Ectodermal cell (in vitro differentiated cells): Measurements from ENCODE around the gene BOLL.
"Not testable (repeated sequence)": the region's sequence is repeated elsewhere in the genome, so short reads cannot be mapped to it uniquely, and the experiment has no call there.

Source experiments
- H3K27ac ChIP-seq: 2 replicates; pipeline ENCODE4 v1.7.0; 2013; ENCODE audit warnings: mild to moderate bottlenecking, low read depth, low read length; ENCODE audit not compliant: insufficient read depth, poor library complexity, severe bottlenecking
- H3K27me3 ChIP-seq: 2 replicates; pipeline ENCODE4 v1.7.0; 2013; ENCODE audit warnings: mild to moderate bottlenecking, low read length; ENCODE audit not compliant: insufficient read depth, control insufficient read depth, poor library complexity, severe bottlenecking
- H3K36me3 ChIP-seq: one replicate; pipeline ENCODE4 v1.7.0; 2013; ENCODE audit warnings: low read length; ENCODE audit not compliant: control insufficient read depth, insufficient read depth
- H3K4me1 ChIP-seq: one replicate; pipeline ENCODE4 v1.7.0; 2013; ENCODE audit warnings: low read length; ENCODE audit not compliant: control insufficient read depth, insufficient read depth
- H3K4me3 ChIP-seq: 2 replicates; pipeline ENCODE4 v1.7.0; 2013; ENCODE audit warnings: low read depth, low read length, control low read depth; ENCODE audit not compliant: insufficient read depth
- H3K9me3 ChIP-seq: 2 replicates; pipeline ENCODE4 v1.7.0; 2013; ENCODE audit warnings: mild to moderate bottlenecking, low read length, moderate library complexity; ENCODE audit not compliant: control insufficient read depth
- WGBS, 2 experiments: methylation state at CpG; one replicate each; pipeline ENCODE4 v1.1.7; 2013; ENCODE audit warnings: missing lambda C conversion rate in 2 of 2; 5-methylcytosine and 5-hydroxymethylcytosine counted together

BOLL gene

GRCh38 chr2:197706839-197707207 is 78.3 kb downstream of the BOLL start:
- H3K4me3 ChIP-seq = peak overlapping the region; percentile 80
- H3K9me3 ChIP-seq = no peaks in the 10 kb centered on the region
- H3K27ac ChIP-seq = no peak overlapping the region
- H3K4me1 ChIP-seq = peaks cover 8% of the 10 kb centered on the region
- H3K27me3 ChIP-seq = peaks cover 4% of the 10 kb centered on the region
- no peaks in the 10 kb centered on the region for H3K36me3 ChIP-seq
- 26 to 30% methylated on average over 4 to 5 of the region's 5 CpGs for WGBS, 2 experiments

GRCh38 chr2:197705912-197706838 is 78.9 kb downstream of the BOLL start:
- Histone ChIP-seq H3K4me3 (peak overlapping the region; percentile 80), H3K36me3 (no peaks in the 10 kb centered on the region), H3K27me3 (peaks cover 4% of the 10 kb centered on the region), H3K27ac (no peak overlapping the region), H3K9me3 (no peaks in the 10 kb centered on the region), H3K4me1 (peaks cover 8% of the 10 kb centered on the region)
- 4 to 5% methylated on average over 38 of the region's 38 CpGs for WGBS, 2 experiments

GRCh38 chr2:197705121-197705911 is 79.8 kb downstream of the BOLL start, which contains the start of gene MARS2:
Gene MARS2 (plus strand): TSS chr2:197705369. CDS start chr2:197705406, 37 bp downstream.
- H3K4me3 ChIP-seq = peak within 1 kb of the TSS; percentile 80
- no peaks in the 10 kb centered on the region for H3K36me3 ChIP-seq
- H3K9me3 ChIP-seq = no peaks in the 10 kb centered on the region
- H3K4me1 ChIP-seq = peaks cover 8% of the 10 kb centered on the region
- peak within 1 kb of the TSS; percentile 76 for H3K27ac ChIP-seq
- WGBS, 2 experiments = 0% methylated on average over 86 of the region's 86 CpGs
- H3K27me3 ChIP-seq = peaks cover 4% of the 10 kb centered on the region

- Histone ChIP-seq H3K36me3 (no peaks in the 10 kb centered on the region), H3K4me3 (peak overlapping the region; percentile 80), H3K4me1 (peaks cover 8% of the 10 kb centered on the region), H3K9me3 (no peaks in the 10 kb centered on the region), H3K27me3 (peaks cover 4% of the 10 kb centered on the region), H3K27ac (peak overlapping the region; percentile 76)
- 5 to 6% methylated on average over 5 of the region's 5 CpGs for WGBS, 2 experiments
Measured at GRCh38 chr2:197704434-197705120, 80.5 kb downstream of the BOLL start.

DNA sequence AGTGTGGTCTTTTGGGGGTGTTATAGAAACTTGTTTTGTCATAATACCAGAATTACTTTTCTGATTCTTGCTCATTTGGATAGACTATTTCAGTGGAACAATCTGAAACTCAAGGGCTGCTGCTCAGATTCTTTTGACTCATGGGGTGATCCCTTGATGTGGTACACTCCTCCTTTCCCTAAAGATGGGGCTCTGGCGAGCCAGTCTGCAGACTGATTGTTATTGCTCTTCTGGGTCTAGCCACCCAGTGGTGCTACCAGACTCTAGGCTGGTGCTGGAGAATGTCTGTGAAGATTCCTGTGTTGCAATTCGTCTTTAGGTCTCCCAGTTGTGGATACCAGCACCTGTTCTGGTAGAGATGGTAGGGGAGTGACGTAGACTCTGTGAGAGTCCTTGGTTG is 84.2 kb downstream of the BOLL start:
- no peaks in the 10 kb centered on the region for H3K27me3 ChIP-seq
- H3K9me3 ChIP-seq = no peaks in the 10 kb centered on the region
- no peaks in the 10 kb centered on the region for H3K36me3 ChIP-seq
- whole genome bisulfite sequencing, 2 experiments = 87 to 92% methylated on average over 3 of the region's 3 CpGs
- H3K4me3 ChIP-seq = no peak overlapping the region
- H3K4me1 ChIP-seq = no peaks in the 10 kb centered on the region
- H3K27ac ChIP-seq = no peak overlapping the region

DNA sequence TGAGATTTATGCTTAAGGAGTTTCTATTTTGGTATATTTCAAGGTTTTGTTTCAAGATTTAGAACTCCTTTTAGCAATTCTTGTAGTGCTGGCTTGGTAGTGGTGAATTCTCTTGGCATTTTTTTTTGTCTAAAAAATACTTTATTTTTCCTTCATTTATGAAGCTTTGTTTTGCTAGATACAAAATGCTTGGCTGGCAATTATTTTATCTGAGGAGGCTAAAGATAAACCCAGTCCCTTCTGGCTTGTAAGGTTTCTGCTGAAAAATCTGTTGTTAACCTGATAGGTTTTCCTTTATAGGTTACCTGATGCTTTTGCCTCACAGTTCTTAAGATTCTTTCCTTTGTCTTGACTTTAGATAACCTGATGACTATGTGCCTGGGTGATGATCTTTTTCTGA is 85.4 kb downstream of the BOLL start:
- H3K27me3 ChIP-seq, H3K4me3 ChIP-seq, H3K9me3 ChIP-seq, H3K27ac ChIP-seq, H3K4me1 ChIP-seq, H3K36me3 ChIP-seq: not testable (repeated sequence)

GRCh38 chr2:197696571-197696970 is 88.5 kb downstream of the BOLL start:
- H3K4me3 ChIP-seq, H3K36me3 ChIP-seq, H3K9me3 ChIP-seq, H3K27ac ChIP-seq, H3K4me1 ChIP-seq, H3K27me3 ChIP-seq: not testable (repeated sequence)
- WGBS, 2 experiments = 96 to 97% methylated on average over 21 of the region's 29 CpGs

DNA sequence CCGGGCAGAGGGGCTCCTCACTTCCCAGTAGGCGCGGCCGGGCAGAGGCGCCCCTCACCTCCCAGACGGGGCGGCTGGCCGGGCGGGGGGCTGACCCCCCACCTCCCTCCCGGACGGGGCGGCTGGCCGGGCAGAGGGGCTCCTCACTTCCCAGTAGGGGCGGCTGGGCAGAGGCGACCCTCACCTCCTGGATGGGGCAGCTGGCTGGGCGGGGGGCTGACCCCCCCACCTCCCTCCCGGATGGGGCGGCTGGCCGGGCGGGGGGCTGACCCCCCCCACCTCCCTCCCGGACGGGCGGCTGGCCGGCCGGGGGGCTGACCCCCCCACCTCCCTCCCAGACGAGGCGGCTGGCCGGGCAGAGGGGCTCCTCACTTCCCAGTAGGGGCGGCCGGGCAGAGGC is 89.1 kb downstream of the BOLL start:
- not testable (repeated sequence) for H3K9me3 ChIP-seq, H3K4me3 ChIP-seq, H3K36me3 ChIP-seq, H3K27me3 ChIP-seq, H3K27ac ChIP-seq, H3K4me1 ChIP-seq
- WGBS, 2 experiments = 96 to 98% methylated on average over 16 to 18 of the region's 30 CpGs

DNA sequence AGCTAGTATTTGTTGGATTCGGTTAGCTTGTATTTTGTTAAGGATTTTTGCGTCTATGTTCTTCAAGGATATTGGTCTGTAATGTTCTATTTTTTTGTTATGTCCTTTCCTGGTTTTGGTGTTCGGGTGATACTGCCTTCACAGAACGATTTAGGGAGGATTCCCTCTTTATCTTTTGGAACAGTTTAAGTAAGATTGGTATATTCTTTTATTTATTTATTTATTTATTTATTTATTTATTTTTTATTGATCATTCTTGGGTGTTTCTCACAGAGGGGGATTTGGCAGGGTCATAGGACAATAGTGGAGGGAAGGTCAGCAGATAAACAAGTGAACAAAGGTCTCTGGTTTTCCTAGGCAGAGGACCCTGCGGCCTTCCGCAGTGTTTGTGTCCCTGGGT is 89.9 kb downstream of the BOLL start:
- H3K4me3 ChIP-seq, H3K27ac ChIP-seq, H3K9me3 ChIP-seq, H3K36me3 ChIP-seq, H3K4me1 ChIP-seq, H3K27me3 ChIP-seq: not testable (repeated sequence)
- 95 to 96% methylated on average over 3 to 4 of the region's 6 CpGs for WGBS, 2 experiments

GRCh38 chr2:197677483-197677882 is 107.6 kb downstream of the BOLL start:
- 73 to 74% methylated on average over 2 of the region's 2 CpGs for WGBS, 2 experiments
- Histone ChIP-seq H3K36me3 (no peaks in the 10 kb centered on the region), H3K4me1 (peaks cover 7% of the 10 kb centered on the region), H3K4me3 (no peak overlapping the region), H3K9me3 (no peaks in the 10 kb centered on the region), H3K27ac (no peak overlapping the region), H3K27me3 (no peaks in the 10 kb centered on the region)
